Fibroblast of villous mesenchyme (primary cell): ENCODE data around the gene FGG. TPM values are rescaled to one million over a fixed set of nuclear protein-coding genes. Genes with fewer than 3 reads are reported as not detected.

Experiments used
- DNase-seq: peaks from one replicate; pipeline ENCODE4 v3.0.0-alpha.2; 2010; ENCODE audit warnings: low read depth
- H3K4me3 ChIP-seq: 2 replicates; pipeline ENCODE4 v1.5.1; 2011; ENCODE audit warnings: low read depth, mild to moderate bottlenecking, low read length
- CTCF ChIP-seq: IDR thresholded peaks from 2 replicates; pipeline ENCODE4 v1.5.1; 2012; ENCODE audit warnings: low read depth, mild to moderate bottlenecking, low read length; ENCODE audit not compliant: insufficient read depth
- total RNA-seq: library from RNA; depleted of rRNA; stranded (reverse); fragments of >200 nt; gene quantifications from 2 replicates; pipeline ENCODE4 v1.2.3, GENCODE V29; 2012

The FGG gene
- total RNA-seq, 1 donor, result not detected

- no peak for DNase-seq
- no peak overlapping the region for H3K4me3 ChIP-seq
- no peak for TF ChIP-seq CTCF
Observed at GRCh38 chr4:154634058-154634457, 21.6 kb upstream of the FGG start.

DNA sequence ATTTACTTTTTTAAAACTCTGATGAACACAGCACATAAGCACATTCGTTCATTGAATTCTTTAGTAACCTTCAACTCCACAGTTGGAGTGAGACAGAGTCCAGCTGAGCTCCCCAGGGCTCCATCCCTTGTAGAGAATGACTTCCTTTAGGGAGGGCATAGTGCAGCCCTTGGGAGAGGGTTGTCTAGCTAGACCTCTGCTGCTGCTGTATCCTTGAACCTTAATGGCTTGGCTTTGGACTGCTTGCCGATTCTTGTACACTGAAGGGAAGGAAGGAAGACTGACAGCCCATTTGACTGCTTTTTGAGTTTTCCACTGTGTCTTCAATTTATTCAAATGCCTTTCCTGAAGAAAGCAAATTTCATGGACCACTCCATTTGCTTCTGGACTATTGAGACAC lies 19.4 kb upstream of the FGG start:
- TF ChIP-seq CTCF, result no peak
- no peak for DNase-seq
- no peak overlapping the region for H3K4me3 ChIP-seq

- no peak for TF ChIP-seq CTCF
- no peak overlapping the region for H3K4me3 ChIP-seq
- no peak for DNase-seq
Observed at GRCh38 chr4:154630324-154630723, 17.9 kb upstream of the FGG start.

DNA sequence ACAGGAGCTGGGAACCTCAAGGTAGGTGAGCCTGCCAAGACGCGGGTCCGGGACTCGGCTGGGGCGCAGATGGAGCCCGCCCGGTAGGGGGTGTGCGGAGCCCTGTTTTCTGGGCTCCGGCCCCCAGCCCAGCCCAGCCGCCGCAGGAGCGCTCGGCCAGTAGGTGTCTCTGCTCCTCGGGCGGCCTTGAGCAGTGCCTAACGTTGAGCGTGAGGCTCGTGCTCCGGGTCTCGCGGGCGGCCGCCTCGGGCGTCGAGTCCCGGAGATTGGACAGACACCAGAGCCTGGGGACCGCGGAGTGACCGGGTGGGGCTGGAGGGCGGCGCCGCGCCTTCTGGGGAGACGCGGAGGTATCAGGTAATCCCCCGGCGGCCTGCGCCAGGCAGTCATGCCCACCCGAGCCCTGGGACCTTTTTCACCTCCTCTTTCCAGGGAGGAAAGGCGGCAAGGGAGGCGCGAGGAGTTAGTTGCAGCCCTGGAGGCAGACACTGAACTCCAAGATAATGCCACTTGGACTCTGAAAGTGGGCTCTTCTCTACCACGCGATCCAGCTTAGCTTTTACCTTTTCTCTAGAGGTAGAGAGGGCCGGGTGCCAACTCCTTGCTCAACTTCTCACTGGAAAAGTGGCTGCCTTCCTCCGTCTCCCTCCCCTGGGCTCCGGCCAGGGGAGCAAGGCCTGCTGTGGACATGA lies 14.5 kb upstream of the FGG start:
- H3K4me3 ChIP-seq, result peak overlapping the region; percentile 17
- peak; percentile 28 for DNase-seq
- peak; percentile 48 for TF ChIP-seq CTCF

DNA sequence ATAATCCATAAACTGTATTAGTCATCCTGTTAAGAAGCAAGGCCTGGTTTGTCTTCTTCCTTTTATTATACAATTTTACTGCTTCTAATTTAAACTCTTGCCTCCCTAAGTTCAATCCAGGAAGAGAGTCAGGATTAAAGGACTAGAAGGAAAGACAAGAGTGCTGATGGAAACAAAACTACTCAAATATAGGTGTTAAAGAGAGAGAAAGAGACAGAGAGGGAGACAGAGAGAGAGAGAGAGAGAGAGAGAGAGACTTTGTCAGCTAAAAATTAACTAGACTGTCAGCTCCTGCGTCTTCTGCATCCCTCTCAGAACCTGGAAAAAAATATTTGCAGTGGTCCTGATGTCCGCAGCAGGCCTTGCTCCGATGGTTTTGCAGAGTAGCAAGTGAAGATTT lies 13.5 kb upstream of the FGG start:
- no peak overlapping the region for H3K4me3 ChIP-seq
- no peak for DNase-seq
- no peak for TF ChIP-seq CTCF

DNA sequence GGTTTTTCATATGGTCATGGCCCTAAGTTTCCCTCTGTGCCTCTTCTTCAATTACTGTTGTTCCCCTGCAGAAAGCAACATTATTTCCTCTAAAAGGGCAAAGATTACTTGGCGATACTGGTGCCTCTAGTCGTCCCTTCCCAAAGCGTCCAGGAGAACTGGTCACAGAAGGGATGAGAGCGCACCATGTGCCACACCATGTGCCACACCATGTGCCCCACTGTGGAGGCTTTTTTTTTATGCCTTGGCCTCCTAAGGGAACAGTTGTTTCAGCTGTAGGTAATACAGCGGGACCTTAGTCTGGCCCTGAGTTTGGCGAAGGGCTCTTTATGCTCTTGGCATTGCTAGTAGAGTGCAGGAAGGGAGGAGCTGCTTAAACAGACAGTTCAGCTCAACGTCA lies 11.5 kb upstream of the FGG start:
- H3K4me3 ChIP-seq, result no peak overlapping the region
- DNase-seq, result no peak
- no peak for TF ChIP-seq CTCF

DNA sequence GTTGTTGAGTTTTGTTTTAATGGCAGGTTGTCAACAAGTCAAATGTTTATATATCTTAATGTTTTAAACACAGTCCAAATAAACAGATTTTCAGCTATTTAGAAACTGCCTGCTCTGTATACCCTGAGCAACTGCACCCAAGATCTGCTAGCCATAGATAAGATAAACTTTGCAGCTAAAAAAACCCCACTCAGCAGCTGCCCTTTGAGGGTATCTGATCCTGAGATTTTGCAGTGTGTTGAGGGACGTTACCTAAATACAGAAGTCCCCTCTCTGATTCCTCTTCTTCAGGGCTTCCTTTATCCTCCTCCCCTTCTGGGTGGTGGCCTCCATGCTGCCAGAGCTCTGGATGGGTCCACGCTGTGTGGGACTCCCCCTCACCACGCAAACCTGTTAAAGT lies 11.0 kb upstream of the FGG start:
- no peak for TF ChIP-seq CTCF
- no peak for DNase-seq
- no peak overlapping the region for H3K4me3 ChIP-seq
